ENCODE measurements around the gene ANKRD12. TPM values are rescaled to one million over a fixed set of nuclear protein-coding genes. Genes with fewer than 3 reads are reported as not detected.
A peak's percentile ranks its signal among the peaks of the same experiment; 100 is the strongest.

Gene ANKRD12
- total RNA-seq, 4 donors from 2014 or later: 39.9 to 172 (median 58.9) TPM

DNA sequence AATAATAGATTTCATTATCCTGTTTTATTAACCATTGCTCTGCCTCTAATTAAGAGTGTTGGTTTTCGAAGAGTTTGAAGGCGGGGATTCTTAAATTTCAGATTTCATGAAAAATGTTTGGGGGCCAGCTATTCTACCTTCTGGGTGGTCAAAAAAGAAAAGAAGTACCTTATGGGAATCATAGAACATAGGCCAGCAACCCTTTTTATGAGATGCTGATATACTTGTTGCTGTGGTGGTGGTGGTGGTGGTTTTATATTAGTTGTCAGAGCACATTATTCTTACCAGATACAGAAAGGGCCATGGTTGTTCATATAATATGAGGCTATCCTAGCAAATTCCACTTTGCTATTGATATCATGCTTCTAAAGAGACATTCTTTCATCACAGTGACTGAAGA lies 4.4 kb downstream of the ANKRD12 start:
- H3K4me1 ChIP-seq: peaks cover 0 to 48% (median 17%) of the 10 kb centered on the region in 4 donors
- peak overlapping the region in 1 of 4 donors; percentile 15 for H3K27ac ChIP-seq
- no peaks in the 10 kb centered on the region for H3K36me3 ChIP-seq
- H3K9me3 ChIP-seq: no peaks in the 10 kb centered on the region
- no peak for TF ChIP-seq POLR2A (IDR thresholded peaks at IDR 0.05)
- TF ChIP-seq, protein P1, sequence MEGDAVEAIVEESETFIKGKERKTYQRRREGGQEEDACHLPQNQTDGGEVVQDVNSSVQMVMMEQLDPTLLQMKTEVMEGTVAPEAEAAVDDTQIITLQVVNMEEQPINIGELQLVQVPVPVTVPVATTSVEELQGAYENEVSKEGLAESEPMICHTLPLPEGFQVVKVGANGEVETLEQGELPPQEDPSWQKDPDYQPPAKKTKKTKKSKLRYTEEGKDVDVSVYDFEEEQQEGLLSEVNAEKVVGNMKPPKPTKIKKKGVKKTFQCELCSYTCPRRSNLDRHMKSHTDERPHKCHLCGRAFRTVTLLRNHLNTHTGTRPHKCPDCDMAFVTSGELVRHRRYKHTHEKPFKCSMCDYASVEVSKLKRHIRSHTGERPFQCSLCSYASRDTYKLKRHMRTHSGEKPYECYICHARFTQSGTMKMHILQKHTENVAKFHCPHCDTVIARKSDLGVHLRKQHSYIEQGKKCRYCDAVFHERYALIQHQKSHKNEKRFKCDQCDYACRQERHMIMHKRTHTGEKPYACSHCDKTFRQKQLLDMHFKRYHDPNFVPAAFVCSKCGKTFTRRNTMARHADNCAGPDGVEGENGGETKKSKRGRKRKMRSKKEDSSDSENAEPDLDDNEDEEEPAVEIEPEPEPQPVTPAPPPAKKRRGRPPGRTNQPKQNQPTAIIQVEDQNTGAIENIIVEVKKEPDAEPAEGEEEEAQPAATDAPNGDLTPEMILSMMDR (IDR thresholded peaks at IDR 0.05): no peak
- H3K4me3 ChIP-seq: no peak overlapping the region
- no peaks in the 10 kb centered on the region for H3K27me3 ChIP-seq
- no peak for DNase-seq

DNA sequence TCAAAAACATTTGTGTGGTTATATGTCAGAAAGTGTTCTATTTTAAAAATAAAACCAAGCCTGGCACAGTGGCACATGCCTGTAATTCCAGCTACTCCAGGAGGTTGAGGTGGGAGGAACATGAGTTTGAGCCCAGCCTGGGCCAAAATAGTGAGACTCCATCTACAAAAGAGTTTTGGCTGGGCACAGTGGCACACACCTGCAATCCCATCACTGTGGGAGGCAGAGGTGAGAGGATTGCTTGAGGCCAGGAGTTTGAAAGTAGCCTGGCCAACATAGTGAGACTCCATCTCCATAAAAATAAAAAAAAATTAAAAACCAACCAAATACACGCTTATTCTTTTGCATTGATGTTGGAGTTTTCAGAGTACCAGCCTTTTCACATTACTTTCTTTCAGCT lies 9.6 kb downstream of the ANKRD12 start:
- no peaks in the 10 kb centered on the region for H3K9me3 ChIP-seq
- DNase-seq: no peak
- peaks cover 0 to 52% (median 11%) of the 10 kb centered on the region in 4 donors for H3K4me1 ChIP-seq
- no peak overlapping the region for H3K27ac ChIP-seq
- no peaks in the 10 kb centered on the region for H3K36me3 ChIP-seq
- no peak overlapping the region for H3K4me3 ChIP-seq
- no peak for TF ChIP-seq POLR2A (IDR thresholded peaks at IDR 0.05)
- TF ChIP-seq, protein P1 (IDR thresholded peaks at IDR 0.05): no peak
- no peaks in the 10 kb centered on the region for H3K27me3 ChIP-seq

DNA sequence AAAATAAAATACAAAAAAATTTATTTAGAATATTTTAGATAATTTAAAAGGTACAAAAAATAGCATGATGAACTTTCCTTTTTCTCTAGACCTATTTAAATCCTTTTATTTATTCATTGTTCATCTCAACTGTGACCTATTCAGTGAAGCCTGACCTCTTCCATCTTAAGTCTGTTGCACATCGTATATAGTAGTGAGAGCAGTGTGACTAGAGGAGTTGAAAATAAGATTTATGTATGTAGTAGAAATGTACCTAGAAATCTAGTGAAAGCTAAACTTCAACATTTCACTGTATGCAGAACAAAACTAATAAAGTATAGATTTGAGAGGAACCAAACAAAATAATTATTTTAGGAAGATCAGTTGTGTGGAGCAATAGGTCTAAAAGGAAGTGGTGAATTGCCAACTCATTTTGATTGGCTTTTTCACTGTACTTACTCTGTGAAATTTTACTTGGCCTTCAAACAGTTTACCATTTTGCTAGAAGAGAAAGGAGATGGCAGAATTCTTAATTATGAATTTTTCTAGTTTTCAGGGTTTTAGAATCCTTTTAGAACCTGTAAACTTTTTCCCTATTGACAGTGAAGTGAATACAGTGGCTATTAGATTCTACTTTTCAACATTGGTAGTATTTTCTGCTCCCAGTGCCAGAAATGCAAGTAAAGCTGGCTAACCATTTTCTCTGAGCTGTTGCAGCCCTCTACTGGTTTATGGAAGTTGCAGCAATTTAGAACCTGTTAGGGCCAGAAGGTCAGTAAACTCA lies 11.0 kb downstream of the ANKRD12 start:
- Histone ChIP-seq H3K4me1 (peaks cover 0 to 42% (median 4%) of the 10 kb centered on the region in 4 donors), H3K36me3 (no peaks in the 10 kb centered on the region), H3K27ac (peak overlapping the region in 2 of 4 donors; percentile 2 to 46), H3K9me3 (no peaks in the 10 kb centered on the region), H3K27me3 (no peaks in the 10 kb centered on the region), H3K4me3 (no peak overlapping the region)
- TF ChIP-seq, protein P1 (IDR thresholded peaks at IDR 0.05): peak; percentile 39 to 92 (median 78)
- no peak for TF ChIP-seq POLR2A (IDR thresholded peaks at IDR 0.05)
- DNase-seq: peak in 1 of 3 donors; percentile 53

DNA sequence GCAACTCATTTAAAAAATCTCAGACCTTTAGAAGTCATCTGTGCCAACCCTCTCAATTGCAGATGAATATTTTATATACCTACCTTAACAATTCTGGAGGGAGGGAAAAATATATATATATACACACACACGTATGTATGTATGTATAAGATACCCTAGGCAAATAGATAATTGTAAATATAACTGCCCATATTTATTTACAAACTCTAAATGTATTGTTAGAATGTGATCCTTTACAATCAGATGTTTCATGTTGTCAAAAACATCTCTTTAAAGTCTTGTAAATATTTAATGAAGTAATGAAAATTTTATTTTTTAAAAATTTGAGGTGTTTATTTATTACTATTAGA lies 11.6 kb downstream of the ANKRD12 start:
- no peak overlapping the region for H3K4me3 ChIP-seq
- H3K9me3 ChIP-seq: no peaks in the 10 kb centered on the region
- H3K27ac ChIP-seq: peak overlapping the region in 1 of 4 donors; percentile 46
- DNase-seq: no peak
- H3K27me3 ChIP-seq: no peaks in the 10 kb centered on the region
- no peaks in the 10 kb centered on the region for H3K36me3 ChIP-seq
- no peak for TF ChIP-seq POLR2A (IDR thresholded peaks at IDR 0.05)
- TF ChIP-seq, protein P1 (IDR thresholded peaks at IDR 0.05): no peak
- peaks cover 0 to 39% (median 4%) of the 10 kb centered on the region in 4 donors for H3K4me1 ChIP-seq

DNA sequence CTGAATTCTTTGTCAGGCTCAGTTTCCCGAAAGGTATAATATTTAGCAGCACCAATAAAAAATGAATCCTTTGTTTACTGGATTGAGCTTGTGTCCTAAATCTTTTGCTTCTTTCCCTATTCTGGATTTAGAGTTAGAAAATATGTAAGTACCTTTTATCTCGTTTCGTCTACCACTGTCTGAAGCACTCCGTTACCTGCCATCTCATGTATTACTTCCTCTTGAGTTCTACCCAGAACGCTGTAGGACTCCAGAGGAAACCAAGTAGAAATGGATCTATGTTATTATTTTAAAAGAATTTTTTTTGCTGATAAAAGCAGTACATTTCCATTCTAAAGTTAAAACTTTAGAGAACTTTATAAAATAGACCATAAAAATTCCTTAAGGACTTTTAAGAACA lies 13.5 kb downstream of the ANKRD12 start:
- no peak for DNase-seq
- Histone ChIP-seq H3K36me3 (no peaks in the 10 kb centered on the region), H3K9me3 (no peaks in the 10 kb centered on the region), H3K4me1 (peaks cover 0 to 42% (median 4%) of the 10 kb centered on the region in 4 donors), H3K4me3 (no peak overlapping the region), H3K27me3 (no peaks in the 10 kb centered on the region), H3K27ac (no peak overlapping the region)
- TF ChIP-seq POLR2A (IDR thresholded peaks at IDR 0.05): no peak
- TF ChIP-seq, protein P1 (IDR thresholded peaks at IDR 0.05): no peak

Data from Peyer's patch (tissue), 4 donors.